ENCODE results near the gene SDK1. TPM values are rescaled to one million over a fixed set of nuclear protein-coding genes. Genes with fewer than 3 reads are reported as not detected.
A peak's percentile ranks its signal among the peaks of the same experiment; 100 is the strongest.

Gene SDK1
- total RNA-seq, 4 donors from 2014 or later, result 2.0 to 9.3 (median 3.8) TPM

DNA sequence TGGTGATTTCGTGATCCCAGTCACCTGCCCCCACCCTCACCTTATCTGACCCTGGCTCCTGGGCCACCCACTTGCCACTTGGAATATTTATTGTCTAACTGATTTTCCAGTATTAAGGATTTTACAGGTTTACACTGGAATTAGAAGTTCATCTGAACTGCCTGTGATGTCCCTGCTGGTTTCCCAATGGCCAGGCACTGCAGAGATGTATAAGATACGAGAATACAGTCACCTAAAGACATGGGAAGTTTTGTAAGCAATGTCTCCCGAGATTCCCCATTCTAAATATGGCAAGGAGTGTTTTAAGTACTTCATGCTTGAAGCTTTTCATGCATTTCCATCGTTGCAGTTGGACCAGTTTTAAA, 592.7 kb downstream of the SDK1 start:
- peaks cover 0 to 6% (median 0%) of the 10 kb centered on the region in 4 donors for H3K27me3 ChIP-seq
- no peak overlapping the region for H3K27ac ChIP-seq
- intact Hi-C loops (cut with DNase I), result loop anchor here (10.0 kb wide), 1 partner anchor 589 kb away; the partner anchor contains the start of gene SDK1
- WGBS, 2 donors, result 55 to 61% methylated on average over 4 of the region's 4 CpGs
- no peaks in the 10 kb centered on the region for H3K9me3 ChIP-seq
- no peak overlapping the region for H3K4me3 ChIP-seq
- peaks cover 0 to 3% (median 0%) of the 10 kb centered on the region in 3 donors for H3K4me1 ChIP-seq
- no peak for DNase-seq
- TF ChIP-seq POLR2A (IDR thresholded peaks at IDR 0.05) (no peak), CTCF (IDR thresholded peaks at IDR 0.05) (no peak)
- H3K36me3 ChIP-seq, result no peaks in the 10 kb centered on the region

- Histone ChIP-seq H3K4me3 (no peak overlapping the region), H3K9me3 (no peaks in the 10 kb centered on the region), H3K27ac (no peak overlapping the region), H3K27me3 (peaks cover 0 to 6% (median 0%) of the 10 kb centered on the region in 4 donors), H3K4me1 (peaks cover 0 to 3% (median 0%) of the 10 kb centered on the region in 3 donors), H3K36me3 (no peaks in the 10 kb centered on the region)
- TF ChIP-seq POLR2A (IDR thresholded peaks at IDR 0.05), result no peak
- TF ChIP-seq CTCF (IDR thresholded peaks at IDR 0.05), result no peak
- no peak for DNase-seq
- WGBS, 2 donors, result 81 to 84% methylated on average over 9 of the region's 9 CpGs
- intact Hi-C loops (cut with DNase I), result loop anchor here (10.0 kb wide), 1 partner anchor 591 kb away; the partner anchor contains the start of gene SDK1
These were observed 594.5 kb downstream of the SDK1 start for GRCh38 chr7:3895341-3896116.

- 74 to 87% methylated on average over 5 to 6 of the region's 6 CpGs for WGBS, 2 donors
- TF ChIP-seq POLR2A (IDR thresholded peaks at IDR 0.05), result no peak
- no peak for TF ChIP-seq CTCF (IDR thresholded peaks at IDR 0.05)
- peak overlapping the region in 1 of 4 donors; percentile 25 for H3K27ac ChIP-seq
These were observed 595.2 kb downstream of the SDK1 start for GRCh38 chr7:3896169-3896765.

DNA sequence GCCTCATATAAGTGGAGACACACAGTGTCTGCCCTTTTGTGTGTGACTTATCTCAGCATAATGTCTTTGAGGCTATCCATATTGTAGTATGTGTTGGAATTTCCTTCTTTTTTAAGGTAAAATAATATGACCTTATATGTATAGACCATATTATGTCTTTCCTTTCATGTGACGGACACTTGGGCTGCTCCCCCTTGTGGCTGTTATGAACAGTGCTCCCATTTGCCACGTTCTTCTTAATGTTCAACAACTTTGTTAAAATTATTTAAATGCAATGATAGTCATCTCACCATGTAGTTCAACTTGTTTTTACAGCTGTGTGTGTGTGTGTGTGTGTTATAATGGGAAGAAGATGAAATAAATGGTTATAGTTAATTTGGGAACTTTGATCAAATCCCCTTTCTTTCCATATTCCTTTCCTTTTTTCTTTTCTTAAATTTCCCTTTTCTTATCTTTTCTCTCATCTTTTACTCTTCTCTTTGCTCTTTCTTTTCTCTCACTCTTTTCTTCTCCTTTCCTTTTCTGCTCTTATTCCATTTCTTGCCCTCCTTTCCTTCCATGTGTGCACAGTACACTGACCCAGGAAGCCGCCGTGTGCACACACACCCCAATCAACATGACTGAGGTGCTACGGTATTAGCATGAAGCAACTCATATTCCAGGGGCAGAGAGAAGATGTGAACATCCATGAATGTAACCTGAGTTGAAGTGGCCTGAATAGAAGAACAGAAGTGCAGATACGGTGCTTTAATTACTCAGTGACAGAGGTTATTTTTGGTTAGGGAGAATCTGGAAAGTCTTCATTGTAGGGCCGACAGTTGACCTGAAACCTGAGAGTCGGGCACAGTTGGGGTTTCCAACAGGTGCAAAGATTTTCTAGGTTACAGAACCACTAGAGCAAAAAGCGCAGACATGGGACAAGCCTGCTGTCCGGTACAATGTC, 596.6 kb downstream of the SDK1 start:
- intact Hi-C loops (cut with DNase I), result loop anchor here (10.0 kb wide), 1 partner anchor 593 kb away; the partner anchor contains the start of gene SDK1
- Histone ChIP-seq H3K4me1 (no peaks in the 10 kb centered on the region), H3K27ac (no peak overlapping the region), H3K9me3 (no peaks in the 10 kb centered on the region), H3K27me3 (no peaks in the 10 kb centered on the region), H3K36me3 (no peaks in the 10 kb centered on the region), H3K4me3 (no peak overlapping the region)
- peak; percentile 41 to 82 (median 72) for TF ChIP-seq CTCF (IDR thresholded peaks at IDR 0.05)
- no peak for TF ChIP-seq POLR2A (IDR thresholded peaks at IDR 0.05)
- no peak for DNase-seq
- WGBS, 2 donors, result 71 to 74% methylated on average over 10 of the region's 10 CpGs

More at GRCh38 chr7:3896169-3896765, 595.2 kb downstream of the SDK1 start:
- no peak for DNase-seq
- Histone ChIP-seq H3K9me3 (no peaks in the 10 kb centered on the region), H3K27me3 (peaks cover 0 to 6% (median 0%) of the 10 kb centered on the region in 4 donors), H3K4me3 (no peak overlapping the region), H3K36me3 (no peaks in the 10 kb centered on the region), H3K4me1 (peaks cover 0 to 3% (median 0%) of the 10 kb centered on the region in 3 donors)
- intact Hi-C loops (cut with DNase I), result loop anchor here (10.0 kb wide), 1 partner anchor 591 kb away; the partner anchor contains the start of gene SDK1
